ENCODE results near the gene CDC42BPA.
A peak's percentile ranks its signal among the peaks of the same experiment; 100 is the strongest.
"Not testable (repeated sequence)": the region's sequence is repeated elsewhere in the genome, so short reads cannot be mapped to it uniquely, and the experiment has no call there.

The CDC42BPA gene

GRCh38 chr1:227134686-227135314 lies 183.5 kb downstream of the CDC42BPA start:
- DNase-seq (ENCODE audit: low spot score) (no peak), FAIRE-seq (no peak)

- DNase-seq (ENCODE audit: low spot score); FAIRE-seq: not testable (repeated sequence)
Observed at GRCh38 chr1:227132695-227133094, 185.6 kb downstream of the CDC42BPA start.

GRCh38 chr1:227131193-227131592 lies 187.1 kb downstream of the CDC42BPA start:
- DNase-seq (ENCODE audit: low spot score) (peak; percentile 13), FAIRE-seq (no peak)

GRCh38 chr1:227127891-227128290 lies 190.4 kb downstream of the CDC42BPA start:
- DNase-seq (ENCODE audit: low spot score) (no peak), FAIRE-seq (no peak)

- DNase-seq (ENCODE audit: low spot score) (no peak), FAIRE-seq (no peak)
Observed at GRCh38 chr1:227125929-227126545, 192.3 kb downstream of the CDC42BPA start.

GRCh38 chr1:227124473-227124872 lies 193.8 kb downstream of the CDC42BPA start:
- DNase-seq (ENCODE audit: low spot score) (no peak), FAIRE-seq (no peak)

GRCh38 chr1:227120826-227121225 lies 197.5 kb downstream of the CDC42BPA start:
- FAIRE-seq: no peak
- DNase-seq (ENCODE audit: low spot score): no peak

- FAIRE-seq (no peak), DNase-seq (ENCODE audit: low spot score) (no peak)
Observed at GRCh38 chr1:227112538-227112937, 205.8 kb downstream of the CDC42BPA start.

GRCh38 chr1:227111782-227112181 lies 206.5 kb downstream of the CDC42BPA start:
- FAIRE-seq (no peak), DNase-seq (ENCODE audit: low spot score) (no peak)

GRCh38 chr1:227105291-227105690 lies 213.0 kb downstream of the CDC42BPA start:
- not testable (repeated sequence) for DNase-seq (ENCODE audit: low spot score); FAIRE-seq

GRCh38 chr1:227102056-227102455 lies 216.2 kb downstream of the CDC42BPA start:
- no peak for DNase-seq (ENCODE audit: low spot score)
- FAIRE-seq: no peak

- FAIRE-seq (no peak), DNase-seq (ENCODE audit: low spot score) (no peak)
Observed at GRCh38 chr1:227094249-227094966, 223.9 kb downstream of the CDC42BPA start.

GRCh38 chr1:227093309-227093708 lies 225.0 kb downstream of the CDC42BPA start:
- DNase-seq (ENCODE audit: low spot score) (no peak), FAIRE-seq (no peak)

- no peak for DNase-seq (ENCODE audit: low spot score)
- no peak for FAIRE-seq
Observed at GRCh38 chr1:227092069-227092468, 226.2 kb downstream of the CDC42BPA start.

GRCh38 chr1:227086636-227087035 lies 231.7 kb downstream of the CDC42BPA start:
- DNase-seq (ENCODE audit: low spot score) (no peak), FAIRE-seq (no peak)

GRCh38 chr1:227082999-227083746 lies 235.1 kb downstream of the CDC42BPA start:
- FAIRE-seq: no peak

GRCh38 chr1:227077783-227078182 lies 240.5 kb downstream of the CDC42BPA start:
- FAIRE-seq (no peak), DNase-seq (ENCODE audit: low spot score) (no peak)

More at GRCh38 chr1:227082999-227083746, 235.1 kb downstream of the CDC42BPA start:
- DNase-seq (ENCODE audit: low spot score): no peak

- DNase-seq (ENCODE audit: low spot score) (no peak), FAIRE-seq (no peak)
Observed at GRCh38 chr1:227073786-227074185, 244.5 kb downstream of the CDC42BPA start.

- DNase-seq (ENCODE audit: low spot score) (no peak), FAIRE-seq (no peak)
Observed at GRCh38 chr1:227072991-227073390, 245.3 kb downstream of the CDC42BPA start.

- DNase-seq (ENCODE audit: low spot score) (no peak), FAIRE-seq (no peak)
Observed at GRCh38 chr1:227071895-227072587, 246.3 kb downstream of the CDC42BPA start.

GRCh38 chr1:227070638-227071285 lies 247.5 kb downstream of the CDC42BPA start:
- no peak for DNase-seq (ENCODE audit: low spot score)
- no peak for FAIRE-seq
